Gastroesophageal sphincter (tissue), 3 donors: ENCODE measurements around the gene DNAAF1.

Source experiments
- CTCF ChIP-seq, 4 experiments: fragments of 200-600 bp in 2 of 4; fragments of 450-650 bp in 2 of 4; sonication (generic) in 1 of 4; IDR thresholded peaks; one replicate each; pipeline ENCODE4 v1.5.1; 2017 to 2019; ENCODE audit warnings: antibody characterized with exemption in 4 of 4, mild to moderate bottlenecking in 2 of 4, moderate library complexity in 2 of 4
- EP300 ChIP-seq: sonication (generic); formaldehyde crosslinking; IDR thresholded peaks from one replicate; pipeline ENCODE4 v1.6.1; 2017; ENCODE audit warnings: antibody characterized with exemption, mild to moderate bottlenecking
- POLR2A ChIP-seq, 2 donors: fragments of 450-650 bp; IDR thresholded peaks; one replicate each; pipeline ENCODE4 v1.6.1; 2017; ENCODE audit warnings: antibody characterized with exemption in 2 of 2, mild to moderate bottlenecking in 2 of 2, moderate library complexity in 1 of 2
- POLR2AphosphoS5 ChIP-seq: sonication (generic); formaldehyde crosslinking; IDR thresholded peaks from one replicate; pipeline ENCODE4 v1.6.1; 2017; ENCODE audit warnings: antibody characterized with exemption

GRCh38 chr16:84169765-84170310 is 24.7 kb downstream of the DNAAF1 start:
- TF ChIP-seq POLR2AphosphoS5 (no peak), CTCF (IDR thresholded peaks at IDR 0.05) (no peak), POLR2A (IDR thresholded peaks at IDR 0.05) (no peak), EP300 (no peak)
